ENCODE measurements around the gene AKR7A3. TPM values are rescaled to one million over a fixed set of nuclear protein-coding genes. Genes with fewer than 3 reads are reported as not detected.

AKR7A3 gene
- total and polyA plus RNA-seq, 2 of the 4 experiments (the other 2 are of a cell fraction) = 0.18 to 0.62 TPM

DNA sequence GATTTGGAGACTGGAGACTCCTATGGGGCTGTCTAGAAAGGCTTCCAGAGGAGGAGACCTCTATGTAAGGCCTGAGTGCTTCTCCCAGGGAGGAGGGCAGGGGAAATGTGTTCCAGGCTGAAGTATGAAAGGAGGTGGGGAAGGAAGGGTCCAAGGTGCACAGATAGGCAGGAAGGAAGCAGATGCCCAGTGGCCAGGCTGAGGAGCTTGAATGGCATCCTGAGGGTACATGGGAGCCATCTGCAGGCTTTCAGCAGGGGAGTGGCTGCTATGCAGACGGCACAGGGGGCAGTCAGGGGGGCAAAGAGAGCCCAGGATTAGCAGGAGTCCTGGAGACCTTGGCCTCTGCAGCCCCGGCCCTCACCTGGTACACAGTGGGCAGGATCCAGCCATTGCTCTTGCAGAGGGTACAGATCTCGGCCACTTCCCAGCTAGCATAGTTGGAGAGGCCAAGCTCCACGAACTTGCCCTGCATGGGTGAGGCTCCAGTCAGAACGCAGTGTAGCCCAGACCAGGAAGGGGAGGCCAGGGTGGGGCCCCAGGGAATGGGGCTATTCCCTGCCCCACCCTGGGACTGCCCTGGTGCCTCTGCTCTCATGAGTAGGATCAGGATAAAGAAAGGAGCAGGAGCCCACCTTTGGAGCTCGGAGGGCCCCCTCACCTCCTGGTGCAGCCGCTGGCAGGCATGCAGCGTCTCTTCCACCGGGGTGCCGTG is 19.4 kb upstream of the AKR7A3 start:
- Histone ChIP-seq H3K9me3 (ENCODE audit: control insufficient read depth, insufficient read depth, low read length) (no peaks in the 10 kb centered on the region), H3K36me3 (ENCODE audit: control insufficient read depth, insufficient read depth, low read length) (peaks cover 46% of the 10 kb centered on the region), H2BK20ac (ENCODE audit: low read depth, low read length) (no peak overlapping the region), H2AFZ (replicated peaks; ENCODE audit: low read length, poor library complexity) (no peak overlapping the region), H2BK5ac (ENCODE audit: low read depth, low read length, poor library complexity, severe bottlenecking) (no peak overlapping the region), H2AK5ac (ENCODE audit: low read depth, low read length) (no peak overlapping the region), H3K4ac (ENCODE audit: low read depth, low read length) (no peak overlapping the region), H3K9me1 (ENCODE audit: insufficient read depth, low read length) (peaks cover 8% of the 10 kb centered on the region), H3K14ac (replicated peaks; ENCODE audit: low read depth, low read length) (no peak overlapping the region), H3K27ac (ENCODE audit: insufficient read depth, low read length) (no peak overlapping the region), H3K79me1 (ENCODE audit: low read depth in 1 of 2, low read length in 2 of 2) (peaks cover 16 to 40% of the 10 kb centered on the region in 2 experiments), H4K8ac (ENCODE audit: low read depth in 2 of 2, low read length in 2 of 2) (no peak overlapping the region), H4K5ac (ENCODE audit: low read depth, low read length) (no peak overlapping the region), H3K4me2 (ENCODE audit: low read depth, low read length) (no peak overlapping the region), H4K91ac (ENCODE audit: insufficient read depth, low read depth, low read length) (no peak overlapping the region), H2BK15ac (ENCODE audit: low read depth, low read length) (no peak overlapping the region), H2BK120ac (ENCODE audit: low read depth, low read length) (no peak overlapping the region), H4K20me1 (ENCODE audit: insufficient read depth, low read length) (peaks cover 17% of the 10 kb centered on the region), H3K56ac (ENCODE audit: extremely low read depth, insufficient read depth, low read length) (no peak overlapping the region), H3K18ac (ENCODE audit: low read depth, low read length) (no peak overlapping the region), H3K27me3 (ENCODE audit: control insufficient read depth, insufficient read depth, low read length) (no peaks in the 10 kb centered on the region), H3K4me3 (ENCODE audit: insufficient read depth, low read depth, low read length) (no peak overlapping the region), H3K4me1 (ENCODE audit: control insufficient read depth, insufficient read depth, low read length) (peaks cover 14% of the 10 kb centered on the region), H3K9ac (ENCODE audit: low read depth, low read length) (no peak overlapping the region), H2AK9ac (replicated peaks; ENCODE audit: low read depth, low read length, poor library complexity) (no peak overlapping the region), H3K23ac (ENCODE audit: low read depth, low read length) (no peak overlapping the region)
- dilution Hi-C loops (cut with HindIII; ENCODE audit: low sequenced_read_pairs, unreplicated experiment) = no loop called here
- ChIA-PET CTCF (no interaction called here), POLR2A (ENCODE audit: unreplicated experiment) (no interaction called here)
- intact Hi-C loops (cut with micrococcal nuclease) = no loop called here
- no peak for DNase-seq
- 93% methylated on average over 7 of the region's 10 CpGs; no CpG with 5 or more reads in 1 of the 2 experiments for WGBS, 2 experiments (ENCODE audit: extremely low coverage in 2 of 2, insufficient read length in 1 of 2)
- TF ChIP-seq CTCF (conservative IDR thresholded peaks at IDR 0.05; ENCODE audit: low read depth, low read length) = no peak
- no peak for TF ChIP-seq MAZ (IDR thresholded peaks at IDR 0.05; ENCODE audit: borderline replicate concordance, low read depth, low read length)
- no peak for TF ChIP-seq FOS (IDR thresholded peaks at IDR 0.05; ENCODE audit: low read depth, low read length)
- TF ChIP-seq BHLHE40 (IDR thresholded peaks at IDR 0.05; ENCODE audit: low read depth, low read length) = no peak
- TF ChIP-seq POLR2A (IDR thresholded peaks at IDR 0.05; ENCODE audit: low read depth, low read length) = no peak
- no peak for ATAC-seq (ENCODE audit: low read depth)
- in situ Hi-C loops (cut with MboI; ENCODE audit: low sequenced_read_pairs) = no loop called here
- no TSS peak for BruUV-seq (replicated peaks)

Data from IMR-90 (cell line).